ENCODE data around the gene DOCK1. TPM values are rescaled to one million over a fixed set of nuclear protein-coding genes. Genes with fewer than 3 reads are reported as not detected.
"Not testable (repeated sequence)": the region's sequence is repeated elsewhere in the genome, so short reads cannot be mapped to it uniquely, and the experiment has no call there.

The DOCK1 gene
- total RNA-seq, 2 donors from 2014 or later = 52.9 to 76.7 TPM

DNA sequence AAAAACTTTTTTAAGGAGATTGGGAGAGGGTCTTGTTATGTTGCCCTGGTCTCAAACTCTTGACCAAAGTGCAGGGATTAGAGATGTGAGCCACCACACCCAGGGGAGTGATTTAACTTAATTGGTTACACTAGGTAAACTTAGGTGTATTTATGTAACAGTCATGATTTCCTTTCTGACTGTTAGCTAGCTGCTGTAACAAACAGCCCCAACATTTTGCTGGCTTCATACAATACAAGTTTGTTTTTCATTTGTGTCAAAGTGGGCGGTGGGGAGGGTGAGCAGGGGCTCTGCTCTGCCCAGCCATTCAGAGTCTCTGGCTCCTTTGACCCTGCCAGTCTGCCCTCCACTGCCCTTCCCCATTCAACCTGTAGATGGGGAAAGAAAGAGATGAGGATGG, 9.3 kb downstream of the DOCK1 start:
- TF ChIP-seq, protein P1, sequence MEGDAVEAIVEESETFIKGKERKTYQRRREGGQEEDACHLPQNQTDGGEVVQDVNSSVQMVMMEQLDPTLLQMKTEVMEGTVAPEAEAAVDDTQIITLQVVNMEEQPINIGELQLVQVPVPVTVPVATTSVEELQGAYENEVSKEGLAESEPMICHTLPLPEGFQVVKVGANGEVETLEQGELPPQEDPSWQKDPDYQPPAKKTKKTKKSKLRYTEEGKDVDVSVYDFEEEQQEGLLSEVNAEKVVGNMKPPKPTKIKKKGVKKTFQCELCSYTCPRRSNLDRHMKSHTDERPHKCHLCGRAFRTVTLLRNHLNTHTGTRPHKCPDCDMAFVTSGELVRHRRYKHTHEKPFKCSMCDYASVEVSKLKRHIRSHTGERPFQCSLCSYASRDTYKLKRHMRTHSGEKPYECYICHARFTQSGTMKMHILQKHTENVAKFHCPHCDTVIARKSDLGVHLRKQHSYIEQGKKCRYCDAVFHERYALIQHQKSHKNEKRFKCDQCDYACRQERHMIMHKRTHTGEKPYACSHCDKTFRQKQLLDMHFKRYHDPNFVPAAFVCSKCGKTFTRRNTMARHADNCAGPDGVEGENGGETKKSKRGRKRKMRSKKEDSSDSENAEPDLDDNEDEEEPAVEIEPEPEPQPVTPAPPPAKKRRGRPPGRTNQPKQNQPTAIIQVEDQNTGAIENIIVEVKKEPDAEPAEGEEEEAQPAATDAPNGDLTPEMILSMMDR (IDR thresholded peaks at IDR 0.05) = no peak
- H3K4me1 ChIP-seq (ENCODE audit: control insufficient read depth in 1 of 2, low read depth in 2 of 2) = no peaks in the 10 kb centered on the region
- H3K9me3 ChIP-seq = no peaks in the 10 kb centered on the region
- no peak for DNase-seq (ENCODE audit: low spot score)
- H3K27ac ChIP-seq = no peak overlapping the region
- no peak overlapping the region for H3K4me3 ChIP-seq
- H3K36me3 ChIP-seq = no peaks in the 10 kb centered on the region
- H3K27me3 ChIP-seq (replicated peaks; ENCODE audit: insufficient read depth) = no peaks in the 10 kb centered on the region
- no peak for ATAC-seq (ENCODE audit: insufficient number of reproducible peaks, low FRiP score, low read depth)

DNA sequence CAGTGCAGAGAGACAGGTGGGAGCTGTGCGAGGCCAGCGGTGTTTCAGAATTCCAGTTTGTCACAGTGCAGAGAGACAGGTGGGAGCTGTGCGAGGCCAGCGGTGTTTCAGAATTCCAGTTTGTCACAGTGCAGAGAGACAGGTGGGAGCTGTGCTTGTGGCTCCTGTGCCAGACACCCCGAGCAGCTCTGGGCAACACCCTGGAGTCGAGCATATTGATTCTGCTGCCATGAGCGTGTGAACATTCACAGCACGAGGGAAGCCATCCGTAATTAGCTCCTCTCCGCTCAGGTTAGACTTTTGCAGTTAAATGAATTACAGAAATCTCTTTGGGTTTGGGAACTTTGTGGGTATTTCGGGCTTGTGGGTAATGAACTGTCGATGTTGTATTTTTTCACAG, 11.7 kb downstream of the DOCK1 start:
- not testable (repeated sequence) for ATAC-seq (ENCODE audit: insufficient number of reproducible peaks, low FRiP score, low read depth); DNase-seq (ENCODE audit: low spot score); H3K27ac ChIP-seq; H3K4me1 ChIP-seq (ENCODE audit: control insufficient read depth in 1 of 2, low read depth in 2 of 2); H3K27me3 ChIP-seq (replicated peaks; ENCODE audit: insufficient read depth); H3K36me3 ChIP-seq; H3K4me3 ChIP-seq; H3K9me3 ChIP-seq

DNA sequence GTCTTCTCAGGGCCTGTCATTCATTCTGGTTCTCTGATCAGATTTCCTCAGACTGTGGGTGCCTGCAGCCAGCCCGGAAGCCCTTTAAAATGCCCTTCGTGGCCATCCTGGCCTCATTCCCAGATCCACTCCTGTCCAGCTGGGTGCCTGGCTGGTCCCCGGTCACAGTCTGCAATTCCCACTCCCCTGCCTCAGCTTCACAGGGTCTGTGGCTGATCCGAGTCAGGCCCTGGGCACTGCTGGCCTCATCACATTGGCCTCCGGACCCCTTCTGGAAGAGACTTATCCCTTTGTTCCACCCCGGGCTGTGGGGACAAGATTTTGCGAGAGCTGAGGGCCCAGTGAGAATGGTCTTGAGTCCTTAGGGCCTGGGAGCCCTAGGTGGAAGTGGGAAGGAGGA, 12.1 kb downstream of the DOCK1 start:
- H3K9me3 ChIP-seq = no peaks in the 10 kb centered on the region
- ATAC-seq (ENCODE audit: insufficient number of reproducible peaks, low FRiP score, low read depth) (no peak), DNase-seq (ENCODE audit: low spot score) (no peak)
- H3K27ac ChIP-seq = no peak overlapping the region
- H3K4me1 ChIP-seq (ENCODE audit: control insufficient read depth in 1 of 2, low read depth in 2 of 2) = peaks cover 4 to 10% of the 10 kb centered on the region in 2 donors
- H3K36me3 ChIP-seq = no peaks in the 10 kb centered on the region
- H3K4me3 ChIP-seq = no peak overlapping the region
- TF ChIP-seq, protein P1 (IDR thresholded peaks at IDR 0.05) = no peak
- H3K27me3 ChIP-seq (replicated peaks; ENCODE audit: insufficient read depth) = no peaks in the 10 kb centered on the region

DNA sequence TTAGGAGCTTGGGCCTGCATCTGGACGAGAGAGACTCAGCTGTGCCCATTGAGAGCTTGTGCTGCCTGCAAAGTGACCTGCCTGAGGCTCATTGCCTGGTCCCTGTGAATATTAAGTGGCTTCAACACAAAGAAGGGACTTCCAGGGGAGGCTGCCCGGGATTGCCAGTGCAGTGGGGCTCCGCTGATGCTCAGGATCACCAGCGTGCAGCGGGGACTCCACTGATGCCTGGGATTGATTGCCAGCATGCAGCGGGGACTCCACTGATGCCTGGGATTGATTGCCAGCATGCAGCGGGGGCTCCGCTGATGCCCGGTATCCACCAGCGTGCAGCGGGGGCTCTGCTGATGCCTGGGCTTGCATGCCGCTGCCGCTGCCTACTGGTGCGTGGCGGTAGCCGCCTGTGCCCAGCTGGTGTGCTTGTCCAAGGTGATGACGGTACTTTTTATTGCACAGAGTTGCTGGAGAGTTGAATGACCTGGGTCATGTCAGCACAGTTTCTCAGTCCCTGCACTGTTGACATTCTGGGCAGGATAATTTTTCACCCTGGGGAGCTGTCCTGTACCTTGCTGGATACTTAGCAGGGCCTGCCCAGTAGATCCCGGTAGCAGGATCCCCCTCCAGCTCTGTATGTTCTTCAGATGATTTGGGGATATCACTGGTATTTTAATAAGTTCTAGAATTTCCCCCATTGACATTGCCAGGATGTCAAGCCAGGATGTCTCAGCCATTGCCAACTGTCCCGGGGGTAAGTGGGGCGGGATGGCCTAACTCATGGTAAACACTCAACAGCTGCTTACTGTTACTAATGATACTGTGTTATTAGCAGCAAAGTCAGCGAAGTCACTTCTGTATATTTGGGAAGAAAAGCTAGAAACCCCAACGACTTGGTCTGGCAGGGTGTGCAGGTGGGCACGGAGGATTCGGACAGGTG, 13.0 kb downstream of the DOCK1 start:
- no peak for DNase-seq (ENCODE audit: low spot score)
- no peak overlapping the region for H3K27ac ChIP-seq
- peaks cover 4 to 10% of the 10 kb centered on the region in 2 donors for H3K4me1 ChIP-seq (ENCODE audit: control insufficient read depth in 1 of 2, low read depth in 2 of 2)
- ATAC-seq (ENCODE audit: insufficient number of reproducible peaks, low FRiP score, low read depth) = no peak
- H3K9me3 ChIP-seq = no peaks in the 10 kb centered on the region
- no peak overlapping the region for H3K4me3 ChIP-seq
- H3K27me3 ChIP-seq (replicated peaks; ENCODE audit: insufficient read depth) = no peaks in the 10 kb centered on the region
- TF ChIP-seq, protein P1 (IDR thresholded peaks at IDR 0.05) = no peak
- H3K36me3 ChIP-seq = no peaks in the 10 kb centered on the region

DNA sequence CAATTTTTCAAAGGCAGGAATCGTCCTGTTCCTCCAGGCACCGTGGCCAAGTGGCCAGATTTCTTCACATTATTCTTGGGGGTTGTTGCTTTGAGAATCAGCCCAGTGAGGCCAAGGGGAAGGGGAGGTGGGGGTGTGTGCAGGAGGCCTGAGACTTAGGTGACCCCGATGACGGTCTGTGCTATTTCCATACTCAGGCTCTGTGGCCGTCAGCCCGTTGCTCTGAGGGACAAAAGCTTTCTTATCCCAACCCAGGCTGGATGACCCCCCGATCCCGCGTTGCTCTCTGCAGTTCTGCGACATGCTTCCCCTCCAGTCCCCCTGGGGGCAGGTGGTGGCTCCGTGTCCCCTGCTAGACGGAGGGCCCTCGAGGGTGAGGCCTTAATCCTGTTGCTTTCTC, 14.2 kb downstream of the DOCK1 start:
- H3K27ac ChIP-seq = no peak overlapping the region

More for the DNA sequence above, 14.2 kb downstream of the DOCK1 start:
- TF ChIP-seq, protein P1 (IDR thresholded peaks at IDR 0.05) = no peak
- Histone ChIP-seq H3K4me1 (ENCODE audit: control insufficient read depth in 1 of 2, low read depth in 2 of 2) (peaks cover 4 to 10% of the 10 kb centered on the region in 2 donors), H3K4me3 (no peak overlapping the region), H3K36me3 (no peaks in the 10 kb centered on the region), H3K27me3 (replicated peaks; ENCODE audit: insufficient read depth) (no peaks in the 10 kb centered on the region), H3K9me3 (no peaks in the 10 kb centered on the region)
- no peak for ATAC-seq (ENCODE audit: insufficient number of reproducible peaks, low FRiP score, low read depth)
- no peak for DNase-seq (ENCODE audit: low spot score)
